RCC 7860 (cell line): ENCODE results near the gene ZNF543.
"Not testable (repeated sequence)": the region's sequence is repeated elsewhere in the genome, so short reads cannot be mapped to it uniquely, and the experiment has no call there.

Experiments used
- DNase-seq: peaks from one replicate; pipeline ENCODE4 v3.0.0-alpha.2; 2015; ENCODE audit warnings: low spot score
- FAIRE-seq: peaks from 2 replicates; lab custom pipeline; 2012; peaks lifted over from hg19 to GRCh38; lab: Jason Lieb, UNC

Gene ZNF543

DNA sequence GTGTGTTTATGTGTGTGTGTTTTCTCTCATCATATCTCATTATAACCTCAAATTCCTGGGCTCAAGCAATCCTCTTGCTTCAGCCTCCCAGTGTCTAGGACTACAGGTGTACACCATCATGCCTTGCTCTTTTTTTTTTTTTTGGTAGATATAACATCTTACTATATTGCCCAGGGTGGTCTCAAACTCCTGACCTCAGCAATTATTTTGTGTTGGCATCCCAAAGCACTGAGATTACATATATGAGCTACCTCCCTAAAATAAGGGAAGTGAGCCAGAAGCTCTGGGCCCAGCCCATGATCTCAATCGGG lies 448 bp upstream of the ZNF543 start:
- FAIRE-seq = no peak
- DNase-seq = no peak

DNA sequence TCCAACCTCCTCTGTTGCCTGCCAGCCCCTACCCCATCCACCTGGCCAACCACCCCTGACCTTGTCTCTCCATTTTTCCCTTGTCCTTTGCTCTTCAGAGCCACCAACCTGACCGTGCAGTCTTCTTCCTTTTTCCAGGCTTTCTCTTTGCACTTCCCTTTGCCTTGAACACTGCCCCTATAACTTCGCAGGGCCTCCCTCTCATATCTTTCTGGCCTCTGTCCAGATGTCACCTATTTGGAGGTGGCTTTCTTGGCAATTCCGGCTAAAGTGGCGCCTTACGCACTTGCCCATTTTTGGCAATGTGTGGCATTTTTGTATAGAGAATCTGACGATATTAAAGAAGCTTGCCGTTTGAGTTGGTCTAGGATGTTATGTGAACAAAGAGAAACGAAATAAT lies 844 bp downstream of the ZNF543 start:
- DNase-seq = no peak
- FAIRE-seq = no peak

- FAIRE-seq = no peak
- no peak for DNase-seq
Measured at GRCh38 chr19:57321751-57322150, 1.5 kb downstream of the ZNF543 start.

DNA sequence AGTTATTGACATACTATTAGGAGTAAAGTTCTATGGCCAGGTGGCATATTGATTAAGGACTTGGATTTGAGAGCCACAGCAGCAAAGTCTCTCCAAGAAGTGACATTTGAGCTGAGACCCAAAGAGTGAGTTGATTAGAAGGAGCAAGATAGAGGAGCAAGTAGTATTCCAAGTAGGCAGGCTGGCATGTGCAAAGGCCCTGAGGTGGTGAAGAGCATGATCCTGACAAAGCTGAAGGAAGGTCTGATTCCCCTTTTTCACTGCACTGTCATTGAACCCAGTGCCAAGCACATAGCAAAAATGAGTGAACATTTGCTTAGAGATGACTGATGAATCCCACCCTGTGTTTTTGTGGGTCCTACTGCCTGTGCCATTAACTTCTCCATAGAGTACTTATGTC lies 4.7 kb downstream of the ZNF543 start:
- FAIRE-seq (no peak), DNase-seq (no peak)

GRCh38 chr19:57327993-57328392 lies 7.7 kb downstream of the ZNF543 start:
- FAIRE-seq (no peak), DNase-seq (no peak)

DNA sequence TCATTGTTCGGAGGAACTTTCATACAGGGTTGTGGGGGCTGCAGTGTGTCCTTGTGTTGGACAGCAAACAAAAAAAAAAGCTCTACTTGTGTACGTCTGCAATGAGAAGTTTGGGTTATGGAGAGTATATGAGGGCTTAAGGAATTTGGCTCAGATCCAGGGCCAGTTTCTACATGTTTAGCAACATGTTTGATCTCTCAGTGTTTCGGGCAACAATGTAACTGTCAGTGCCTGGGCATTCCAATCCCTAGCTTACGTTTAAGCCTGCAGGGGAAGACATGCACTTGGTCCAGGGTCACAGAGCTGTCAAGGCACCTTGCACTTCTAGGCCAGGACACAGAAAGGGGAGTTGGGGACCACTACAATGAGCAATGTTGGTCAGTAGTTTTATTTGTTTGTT lies 13.9 kb downstream of the ZNF543 start:
- FAIRE-seq (no peak), DNase-seq (no peak)

DNA sequence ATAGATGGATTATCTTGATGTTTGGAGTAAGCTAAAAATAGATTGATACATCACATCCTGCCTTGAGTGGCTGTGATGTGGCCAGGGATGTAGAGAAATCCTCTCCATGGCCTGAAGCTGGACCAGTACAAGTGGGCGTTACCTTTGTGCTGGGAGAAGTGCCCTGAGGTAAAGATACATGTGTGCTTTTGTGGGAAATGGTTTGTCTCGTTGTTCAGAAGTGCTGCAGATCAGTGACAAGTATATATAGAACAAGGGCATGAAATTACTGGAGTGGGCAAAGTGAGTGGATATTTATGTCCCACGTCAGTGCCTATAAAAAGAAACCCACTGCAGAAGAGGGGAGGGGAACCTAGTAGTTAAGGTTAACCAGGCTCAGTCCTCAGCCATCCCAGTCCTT lies 18.6 kb downstream of the ZNF543 start:
- no peak for DNase-seq
- FAIRE-seq = no peak

- DNase-seq (no peak), FAIRE-seq (no peak)
Measured at GRCh38 chr19:57342582-57342981, 22.3 kb downstream of the ZNF543 start.

GRCh38 chr19:57348136-57348535 lies 27.9 kb downstream of the ZNF543 start:
- DNase-seq = no peak
- FAIRE-seq = no peak

DNA sequence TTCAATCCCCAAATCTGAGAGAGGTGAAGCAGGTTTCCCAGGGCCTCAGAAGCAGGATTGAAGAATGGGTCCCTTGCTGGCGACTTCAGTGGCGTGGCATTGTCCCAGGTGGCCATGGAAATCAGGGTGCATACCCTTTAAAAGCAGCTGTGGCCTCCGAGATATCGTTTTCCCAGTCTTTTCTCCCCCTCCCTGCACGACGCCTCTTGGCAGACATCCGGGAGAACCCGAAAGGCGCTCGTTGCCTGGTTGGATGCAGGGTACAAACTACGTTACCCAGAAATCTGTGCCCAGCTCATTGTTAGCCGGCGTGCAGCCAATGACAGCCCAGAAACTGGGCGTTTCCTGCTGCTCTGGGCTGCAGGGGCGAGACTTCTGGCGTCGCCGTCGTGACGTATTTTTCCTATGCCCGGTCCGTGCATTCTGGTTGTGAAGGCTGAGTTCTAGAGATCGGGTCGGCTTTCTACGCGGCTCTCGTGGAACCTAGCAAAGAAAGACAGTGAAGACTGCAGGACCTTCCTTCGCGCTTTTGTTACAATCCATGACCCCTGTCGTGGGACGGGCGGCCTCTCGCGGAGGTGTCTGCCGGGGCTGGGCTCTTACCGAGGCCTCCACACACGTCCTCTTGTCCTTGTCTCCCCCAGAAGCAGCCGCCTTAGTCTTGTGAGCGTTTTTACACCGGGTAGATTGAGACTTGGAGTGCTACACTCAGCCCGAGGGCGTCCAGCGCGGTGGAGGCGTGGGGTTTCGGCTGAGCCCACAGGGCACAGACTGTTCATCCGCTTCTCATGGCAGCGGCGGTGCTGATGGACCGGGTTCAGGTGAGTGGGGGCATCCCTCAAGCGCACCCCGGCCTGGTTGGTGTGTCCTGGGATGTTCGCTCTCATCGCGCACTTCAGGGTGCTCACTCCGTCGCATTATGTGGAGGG lies 30.9 kb downstream of the ZNF543 start, which contains the start of gene ZNF304:
TSS of gene ZNF304 (plus strand) at position 395 of the 929 bp plus-strand sequence. CDS start at position 789, 394 bp downstream.
- peak; percentile 82 for DNase-seq
- FAIRE-seq = peak; percentile 84

DNA sequence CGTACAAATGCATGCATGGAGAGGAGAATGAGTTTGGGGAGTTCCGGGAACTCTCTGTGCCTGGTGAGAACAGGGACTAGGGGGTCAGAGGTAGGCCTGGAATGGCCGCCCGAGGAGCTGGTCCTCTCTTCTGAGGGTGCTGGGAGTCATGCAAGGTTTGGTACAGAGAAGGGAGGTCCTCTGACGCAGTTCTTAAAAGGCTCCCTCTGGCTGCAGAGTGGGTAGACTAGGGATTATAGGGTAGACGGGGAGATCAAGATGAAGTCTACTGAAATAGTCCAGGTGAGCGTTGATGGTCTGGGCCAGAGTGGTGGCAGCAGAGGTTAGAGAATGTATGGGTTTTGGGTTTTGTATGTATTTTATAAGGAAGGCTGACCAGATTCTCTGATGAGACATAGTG lies 31.6 kb downstream of the ZNF543 start:
- no peak for FAIRE-seq

GRCh38 chr19:57355916-57356315 lies 35.6 kb downstream of the ZNF543 start:
- DNase-seq = no peak
- no peak for FAIRE-seq

More for the DNA sequence above, 31.6 kb downstream of the ZNF543 start:
- DNase-seq = no peak

- DNase-seq (no peak), FAIRE-seq (no peak)
Measured at GRCh38 chr19:57357406-57357805, 37.1 kb downstream of the ZNF543 start.

GRCh38 chr19:57359300-57359699 lies 39.0 kb downstream of the ZNF543 start:
- DNase-seq (no peak), FAIRE-seq (no peak)

DNA sequence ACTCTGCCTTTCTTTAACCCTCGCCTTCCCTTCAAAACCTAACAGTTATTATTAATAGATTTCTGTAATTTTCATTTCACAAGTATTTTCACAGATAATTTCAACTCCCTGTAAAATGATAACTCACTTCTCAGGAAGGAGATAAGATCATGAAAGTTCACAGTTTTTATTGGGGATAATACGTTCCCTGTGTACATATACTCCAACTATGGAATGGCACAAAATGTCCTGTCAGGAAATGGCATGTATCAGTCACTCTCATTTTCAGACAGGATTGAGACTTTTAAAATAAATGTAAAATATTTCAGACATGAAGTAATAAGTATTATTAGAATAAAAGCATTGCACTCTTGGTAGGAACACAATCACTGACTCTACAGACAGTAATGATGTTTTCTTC lies 42.1 kb downstream of the ZNF543 start:
- DNase-seq (no peak), FAIRE-seq (no peak)

DNA sequence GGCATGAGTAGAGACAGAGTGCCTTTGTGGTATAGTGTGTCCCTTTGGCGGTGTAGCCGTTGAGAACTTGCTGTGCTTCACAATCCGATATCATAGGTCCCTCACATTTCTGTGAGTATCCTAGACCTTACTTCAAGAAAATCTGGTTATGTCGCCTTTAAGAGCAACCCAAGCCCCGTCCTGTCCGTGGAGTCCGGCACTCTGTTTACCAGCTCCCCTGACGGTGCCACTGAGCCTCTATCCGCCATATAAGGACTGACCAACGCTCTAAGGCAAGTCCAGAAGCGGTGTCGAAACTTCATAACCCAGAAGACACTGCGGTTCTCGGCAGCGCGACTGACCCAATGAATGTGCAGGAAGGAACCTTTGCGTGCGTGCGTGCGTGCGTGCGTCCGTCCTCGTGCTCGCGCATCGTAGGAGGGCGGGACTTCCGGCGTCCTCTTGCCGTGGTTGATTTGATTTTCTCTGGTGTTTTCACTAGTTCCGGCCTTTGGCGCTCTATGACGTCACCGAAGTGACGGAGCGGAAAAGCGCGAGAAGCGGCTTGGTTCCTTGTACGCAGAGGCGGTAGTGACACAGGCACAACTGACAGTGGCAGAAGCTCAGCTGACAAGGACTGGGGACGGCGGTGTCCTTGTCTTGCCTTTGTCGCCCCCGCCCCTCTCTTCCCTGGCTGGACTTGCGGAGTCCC lies 42.9 kb downstream of the ZNF543 start, which contains the start of the genes TRAPPC2B and ZNF547:
TSS of gene TRAPPC2B (plus strand) at position 555 of the 691 bp plus-strand sequence. CDS start 1,283 bp downstream, outside the sequence.
TSS of gene ZNF547 (plus strand) at position 555 of the 691 bp plus-strand sequence. CDS start 5,005 bp downstream, outside the sequence.
- DNase-seq = peak; percentile 93
- FAIRE-seq = peak; percentile 91

GRCh38 chr19:57363688-57364181 lies 43.5 kb downstream of the ZNF543 start:
- FAIRE-seq = no peak
- DNase-seq = no peak

- FAIRE-seq (no peak), DNase-seq (no peak)
Measured at GRCh38 chr19:57366776-57367175, 46.5 kb downstream of the ZNF543 start.

- DNase-seq = no peak
- FAIRE-seq = no peak
Measured at GRCh38 chr19:57374179-57374578, 53.9 kb downstream of the ZNF543 start.

GRCh38 chr19:57374647-57375046 lies 54.4 kb downstream of the ZNF543 start:
- DNase-seq, FAIRE-seq: not testable (repeated sequence)

DNA sequence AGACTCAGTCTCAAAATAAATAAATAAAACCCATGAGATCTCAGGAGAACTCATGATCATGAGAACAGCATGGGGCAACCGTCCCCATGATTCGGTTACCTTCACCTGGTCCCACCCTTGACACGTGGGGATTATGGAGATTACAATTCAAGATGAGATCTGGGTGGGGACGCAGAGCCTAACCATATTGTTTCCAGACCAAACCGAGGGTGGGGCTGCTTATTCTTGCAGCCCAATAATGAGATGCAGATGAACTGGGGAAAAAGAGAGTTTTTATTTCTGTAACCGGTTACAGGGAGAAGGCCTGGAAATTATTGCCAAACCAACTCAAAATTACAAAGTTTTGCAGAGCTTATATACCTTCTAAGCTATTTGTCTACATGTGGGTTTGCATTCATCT lies 55.9 kb downstream of the ZNF543 start:
- FAIRE-seq = no peak

More for the DNA sequence above, 55.9 kb downstream of the ZNF543 start:
- DNase-seq = no peak
